K562 (cell line): Measurements from ENCODE around the gene RNF121. TPM values are rescaled to one million over a fixed set of nuclear protein-coding genes. Genes with fewer than 3 reads are reported as not detected.
A peak's percentile ranks its signal among the peaks of the same experiment; 100 is the strongest.

Source experiments
- CHD7 ChIP-seq: fragments of 200-600 bp; sonication (generic); IDR thresholded peaks from one replicate; pipeline ENCODE4 v1.6.1; 2012; ENCODE audit warnings: mild to moderate bottlenecking, low read depth, low read length, inconsistent platforms
- HNRNPL ChIP-seq: fragments of 200-400 bp; formaldehyde crosslinking; IDR thresholded peaks from 2 replicates; pipeline ENCODE4 v1.6.1; 2017; ENCODE audit warnings: low read depth, mild to moderate bottlenecking, low read length
- NFIC ChIP-seq: fragments of 450-650 bp; IDR thresholded peaks from 2 replicates; pipeline ENCODE4 v1.6.1; 2017; ENCODE audit warnings: mild to moderate bottlenecking, inconsistent platforms
- PTBP1 ChIP-seq: fragments of 200-400 bp; formaldehyde crosslinking; IDR thresholded peaks from 2 replicates; pipeline ENCODE4 v1.6.1; 2017; ENCODE audit warnings: low read depth, low read length
- RERE ChIP-seq: sonication (generic); formaldehyde crosslinking; IDR thresholded peaks from 2 replicates; pipeline ENCODE4 v1.8.0; 2023; ENCODE audit warnings: missing genetic modification reagents, mild to moderate bottlenecking, borderline replicate concordance
- VEZF1 ChIP-seq: fragments of 200-800 bp; sonication (Bioruptor generic); IDR thresholded peaks from 2 replicates; pipeline ENCODE4 v1.6.1; 2017; ENCODE audit warnings: missing genetic modification characterization, missing compliant biosample characterization
- ZNF778 ChIP-seq: fragments of 450-650 bp; formaldehyde crosslinking; IDR thresholded peaks from 2 replicates; pipeline ENCODE4 v1.4.0; 2020; ENCODE audit warnings: mild to moderate bottlenecking, moderate library complexity
- polyA plus RNA-seq, 8 experiments: library from polyadenylated mRNA; depleted of rRNA in 4 of 8; stranded (reverse) in 5 of 8; unstranded in 3 of 8; fragments of >200 nt; fragmentation: Nextera tagmentation in 2 of 8; fragmentation: Illumina TruSeq in 1 of 8; extraction: Ambion mirVana in 2 of 8; extraction: Trizol in 1 of 8; gene quantifications; 2 replicates each; pipeline versions ENCODE4 v1.2.1 to v1.2.3, GENCODE V29; 2011 to 2014; ENCODE audit warnings: inconsistent platforms in 1 of 8, missing spikeins in 1 of 8
- total RNA-seq, 7 experiments: library from RNA; depleted of rRNA in 6 of 7; stranded (reverse); fragments of >200 nt in 6 of 7; fragmentation: Illumina TruSeq in 2 of 7; extraction: Trizol in 2 of 7; gene quantifications; 2 replicates each; pipeline versions ENCODE4 v1.2.1 to v1.2.3, GENCODE V29; 2011 to 2021; ENCODE audit warnings: low replicate concordance in 1 of 7

RNF121 gene
- total and polyA plus RNA-seq, 9 of the 15 experiments (the other 6 are each of a cell fraction or from before 2014, with no cell fraction given) = 8.0 to 63.4 (median 20.5) TPM

- TF ChIP-seq RERE (CRISPR knock-in tag) (no peak), VEZF1 (CRISPR knock-in tag) (peak; percentile 99), HNRNPL (no peak), PTBP1 (no peak), ZNF778 (CRISPR knock-in tag) (no peak), CHD7 (no peak), NFIC (peak; percentile 98)
Observed at GRCh38 chr11:72040491-72041363, 111.9 kb downstream of the RNF121 start (continued).
